GM19395 (cell line): ENCODE data around the gene CCDC40.
"Not testable (repeated sequence)": the region's sequence is repeated elsewhere in the genome, so short reads cannot be mapped to it uniquely, and the experiment has no call there.

ENCODE experiments used
- ATAC-seq: cut with Tn5 transposase; IDR thresholded peaks from one replicate; pipeline ENCODE4 v1.9.1; 2021; ENCODE audit warnings: mild to moderate bottlenecking, moderate library complexity; ENCODE audit not compliant: unreplicated experiment

The CCDC40 gene, protein sequence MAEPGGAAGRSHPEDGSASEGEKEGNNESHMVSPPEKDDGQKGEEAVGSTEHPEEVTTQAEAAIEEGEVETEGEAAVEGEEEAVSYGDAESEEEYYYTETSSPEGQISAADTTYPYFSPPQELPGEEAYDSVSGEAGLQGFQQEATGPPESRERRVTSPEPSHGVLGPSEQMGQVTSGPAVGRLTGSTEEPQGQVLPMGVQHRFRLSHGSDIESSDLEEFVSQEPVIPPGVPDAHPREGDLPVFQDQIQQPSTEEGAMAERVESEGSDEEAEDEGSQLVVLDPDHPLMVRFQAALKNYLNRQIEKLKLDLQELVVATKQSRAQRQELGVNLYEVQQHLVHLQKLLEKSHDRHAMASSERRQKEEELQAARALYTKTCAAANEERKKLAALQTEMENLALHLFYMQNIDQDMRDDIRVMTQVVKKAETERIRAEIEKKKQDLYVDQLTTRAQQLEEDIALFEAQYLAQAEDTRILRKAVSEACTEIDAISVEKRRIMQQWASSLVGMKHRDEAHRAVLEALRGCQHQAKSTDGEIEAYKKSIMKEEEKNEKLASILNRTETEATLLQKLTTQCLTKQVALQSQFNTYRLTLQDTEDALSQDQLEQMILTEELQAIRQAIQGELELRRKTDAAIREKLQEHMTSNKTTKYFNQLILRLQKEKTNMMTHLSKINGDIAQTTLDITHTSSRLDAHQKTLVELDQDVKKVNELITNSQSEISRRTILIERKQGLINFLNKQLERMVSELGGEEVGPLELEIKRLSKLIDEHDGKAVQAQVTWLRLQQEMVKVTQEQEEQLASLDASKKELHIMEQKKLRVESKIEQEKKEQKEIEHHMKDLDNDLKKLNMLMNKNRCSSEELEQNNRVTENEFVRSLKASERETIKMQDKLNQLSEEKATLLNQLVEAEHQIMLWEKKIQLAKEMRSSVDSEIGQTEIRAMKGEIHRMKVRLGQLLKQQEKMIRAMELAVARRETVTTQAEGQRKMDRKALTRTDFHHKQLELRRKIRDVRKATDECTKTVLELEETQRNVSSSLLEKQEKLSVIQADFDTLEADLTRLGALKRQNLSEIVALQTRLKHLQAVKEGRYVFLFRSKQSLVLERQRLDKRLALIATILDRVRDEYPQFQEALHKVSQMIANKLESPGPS

DNA sequence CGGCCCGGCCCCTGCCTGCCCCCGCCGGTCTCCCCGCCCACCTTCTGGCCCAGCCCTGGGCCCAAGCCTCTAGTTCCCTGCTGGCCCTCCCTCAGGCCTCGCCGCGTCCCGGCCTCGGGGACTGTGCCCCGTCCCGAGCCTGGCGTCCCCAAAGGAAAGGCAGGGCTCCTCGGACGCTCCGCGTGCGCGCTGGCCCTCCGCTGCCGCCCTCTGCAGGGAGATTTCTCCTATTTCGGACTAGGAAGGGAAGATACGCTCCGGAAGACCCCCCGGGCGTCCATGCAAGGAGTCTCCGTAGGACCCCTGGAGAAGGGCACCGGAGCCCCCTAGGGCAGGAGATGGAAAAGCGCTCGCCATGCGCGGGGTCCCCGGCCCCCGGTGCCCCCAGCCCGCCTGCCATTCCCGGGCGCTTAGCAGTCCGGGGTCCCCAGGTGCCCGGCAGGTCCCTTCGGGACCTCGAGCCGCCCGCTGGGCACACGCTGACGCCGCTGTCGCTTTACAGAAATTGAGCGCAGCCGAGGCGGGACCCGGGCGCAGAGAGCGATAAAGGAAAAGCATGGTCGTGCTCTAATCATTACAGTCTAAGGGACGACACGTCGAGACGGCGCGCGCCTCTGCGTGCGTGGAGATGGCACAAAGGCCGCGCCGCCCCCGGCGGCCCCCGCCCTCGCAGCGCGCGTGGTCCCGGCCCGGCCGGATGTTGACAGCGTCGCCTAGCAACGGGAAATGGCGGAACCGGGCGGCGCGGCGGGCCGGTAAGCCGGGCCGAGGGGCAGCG, at the start of gene CCDC40:
CCDC40 (plus strand) TSS at position 706 of the 778 bp plus-strand sequence; CDS start at position 727, 21 bp downstream.
- ATAC-seq = no peak

DNA sequence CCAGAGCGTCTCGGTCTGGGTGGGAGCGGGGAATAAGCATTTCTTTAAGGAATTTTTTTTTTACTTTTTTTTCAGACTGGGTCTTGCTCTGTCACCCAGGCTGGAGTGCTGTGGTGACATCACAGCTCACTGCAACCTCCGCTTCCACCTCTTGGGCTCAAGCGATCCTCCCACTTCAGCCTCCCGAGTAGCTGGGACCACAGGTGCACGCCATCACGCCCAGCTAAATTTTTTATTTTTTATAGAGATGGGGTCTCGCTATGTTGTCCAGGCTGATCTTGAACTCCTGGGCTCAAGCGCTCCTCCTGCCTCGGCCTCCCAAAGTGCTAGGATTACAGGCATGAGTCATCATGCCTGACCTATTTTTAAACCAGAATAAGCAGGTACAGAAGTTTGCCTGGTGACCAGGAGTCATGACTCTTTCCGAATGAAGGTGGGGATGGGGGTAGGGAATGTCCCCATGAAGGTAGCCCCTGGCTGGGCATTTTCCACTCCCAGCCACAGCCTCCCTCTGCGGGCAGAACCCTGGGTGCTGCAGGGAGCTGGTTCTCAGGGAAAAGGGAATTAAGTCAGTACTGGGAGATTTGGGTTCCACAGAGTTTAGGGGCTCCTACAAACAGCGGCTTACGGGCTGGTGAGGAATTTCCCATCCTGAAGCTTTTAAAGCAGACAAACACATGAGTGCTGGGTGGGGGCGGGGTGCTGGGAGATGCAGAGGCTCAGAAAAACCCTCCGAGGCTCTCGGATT, 49.1 kb upstream of the CCDC40 start:
- ATAC-seq = no peak

DNA sequence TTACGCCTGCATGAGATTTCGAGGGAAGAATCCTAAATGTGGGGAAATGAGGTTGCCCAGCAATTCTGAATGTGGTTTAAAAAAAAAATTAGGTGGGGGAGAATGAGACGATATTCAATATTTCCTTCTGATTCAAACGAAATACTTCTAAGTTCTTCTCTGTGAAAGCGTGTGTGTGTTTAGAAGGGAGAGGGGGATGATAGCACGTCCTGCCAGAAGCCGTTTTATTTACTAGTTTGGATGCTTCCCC, 48.6 kb upstream of the CCDC40 start:
- ATAC-seq = no peak

DNA sequence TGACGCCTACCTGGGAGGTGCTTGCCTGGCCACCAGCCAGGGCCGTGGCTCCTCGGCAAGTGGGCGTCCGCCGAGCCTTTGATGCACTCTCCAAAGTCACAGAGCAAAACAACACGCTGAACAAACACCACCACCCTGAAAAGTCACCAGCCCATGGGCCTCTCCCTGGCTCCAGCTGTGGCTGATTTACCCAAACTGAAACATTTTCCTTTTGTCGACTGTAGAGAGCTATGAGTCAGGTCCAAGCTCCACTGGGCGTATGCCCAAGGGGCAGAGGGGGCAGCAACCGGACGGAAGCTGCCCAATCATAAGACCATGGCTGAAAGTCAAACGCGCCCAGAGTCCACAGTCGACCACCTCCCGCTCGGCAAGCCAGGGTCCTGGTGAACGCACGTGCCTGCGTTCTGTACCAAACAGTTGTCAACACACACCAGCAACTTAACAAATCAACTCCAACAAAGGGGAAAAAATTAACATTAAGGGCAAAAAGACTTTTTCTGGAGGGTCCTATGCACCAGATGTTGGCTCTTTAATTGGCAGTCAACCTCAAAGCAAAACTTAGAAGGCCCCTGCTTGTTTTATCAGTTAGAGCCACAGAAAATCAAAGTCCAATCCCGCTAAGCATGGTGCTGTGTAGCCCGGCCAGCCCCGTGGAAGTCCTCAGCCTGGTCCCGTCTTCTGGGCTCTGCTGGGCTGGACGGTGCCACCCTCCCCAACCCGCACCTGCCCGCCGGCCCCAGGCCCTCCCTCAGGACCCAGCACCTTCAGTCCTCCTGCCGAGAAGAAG, 48.1 kb upstream of the CCDC40 start:
- ATAC-seq = no peak

DNA sequence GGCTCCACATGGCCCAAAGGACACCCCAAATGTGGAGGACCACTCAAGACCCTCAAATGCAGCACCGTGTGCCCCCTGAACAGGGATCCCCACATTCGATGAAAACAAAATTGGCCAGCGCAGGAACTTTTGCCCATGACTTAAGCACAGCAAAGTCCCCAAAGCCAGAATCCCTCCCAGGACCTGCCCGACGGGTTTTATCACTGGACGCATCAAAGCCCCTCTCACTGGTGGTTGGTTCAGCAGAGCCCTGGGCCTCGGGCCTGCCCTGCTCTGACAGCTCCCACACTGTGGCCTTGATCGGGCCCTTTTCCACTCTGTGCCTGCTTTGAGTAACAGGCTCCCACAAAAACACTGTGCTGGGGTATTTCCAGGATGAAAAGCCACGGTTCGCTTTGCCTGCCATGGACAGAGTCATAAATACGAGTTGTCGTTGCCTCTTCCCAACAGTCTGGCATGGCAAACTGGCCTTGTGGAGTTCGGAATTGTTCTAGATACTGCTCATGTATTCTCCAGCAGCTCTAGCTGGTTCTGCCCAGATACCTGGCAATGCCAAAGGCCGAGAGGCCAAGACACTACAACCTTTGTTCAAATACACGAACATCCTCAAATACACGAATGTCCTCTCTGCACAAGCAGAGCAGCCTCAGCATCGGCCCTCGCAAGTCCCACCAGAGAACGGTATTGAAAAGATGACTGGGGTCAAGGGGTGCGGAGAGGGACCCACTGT, 47.2 kb upstream of the CCDC40 start:
- ATAC-seq = no peak

DNA sequence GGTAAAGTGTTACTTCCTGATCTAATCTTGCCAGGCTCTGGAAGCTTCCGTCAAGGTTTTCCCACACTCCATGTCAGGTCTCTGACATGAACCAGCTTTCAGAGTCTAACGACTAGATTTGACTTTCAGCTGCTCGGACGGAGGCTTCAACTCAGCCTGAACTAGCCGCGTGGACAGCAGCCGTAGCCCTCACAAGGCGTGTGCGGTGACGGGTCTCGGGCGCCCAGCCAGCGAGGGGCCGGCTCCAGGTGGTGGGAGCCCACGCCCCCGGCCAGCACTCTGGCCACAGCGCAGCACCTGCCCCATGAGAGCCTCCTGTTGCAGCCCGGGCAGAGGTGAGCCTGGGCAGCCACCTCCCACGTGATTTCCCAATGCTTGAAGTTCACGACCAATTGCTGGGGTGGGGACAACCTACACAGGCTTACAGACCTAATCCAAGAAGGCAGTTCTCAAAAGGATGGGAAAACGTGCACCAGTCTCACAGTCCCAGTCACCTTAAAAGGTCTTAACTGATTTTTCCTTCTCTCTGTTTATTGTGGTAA, 46.3 kb upstream of the CCDC40 start:
- ATAC-seq = no peak

DNA sequence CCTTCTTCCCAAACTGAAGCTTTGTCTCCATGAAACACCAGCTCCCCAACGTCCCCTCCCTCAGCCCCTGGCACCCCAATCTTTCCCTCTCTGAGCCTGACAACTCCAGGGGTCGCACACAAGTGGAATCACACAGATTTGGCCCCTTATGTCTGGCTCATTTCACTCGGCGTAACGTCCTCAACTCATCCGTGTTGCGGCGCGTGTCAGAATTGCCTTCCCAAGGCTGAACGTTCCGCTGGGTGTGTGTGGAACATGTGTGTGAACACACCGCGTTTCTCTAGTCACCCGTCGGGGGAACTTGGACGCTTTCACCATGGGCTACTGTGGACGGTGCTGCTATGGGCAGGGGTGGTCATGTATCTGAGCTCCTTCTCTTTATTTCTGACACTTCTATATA, 45.7 kb upstream of the CCDC40 start:
- ATAC-seq = no peak

DNA sequence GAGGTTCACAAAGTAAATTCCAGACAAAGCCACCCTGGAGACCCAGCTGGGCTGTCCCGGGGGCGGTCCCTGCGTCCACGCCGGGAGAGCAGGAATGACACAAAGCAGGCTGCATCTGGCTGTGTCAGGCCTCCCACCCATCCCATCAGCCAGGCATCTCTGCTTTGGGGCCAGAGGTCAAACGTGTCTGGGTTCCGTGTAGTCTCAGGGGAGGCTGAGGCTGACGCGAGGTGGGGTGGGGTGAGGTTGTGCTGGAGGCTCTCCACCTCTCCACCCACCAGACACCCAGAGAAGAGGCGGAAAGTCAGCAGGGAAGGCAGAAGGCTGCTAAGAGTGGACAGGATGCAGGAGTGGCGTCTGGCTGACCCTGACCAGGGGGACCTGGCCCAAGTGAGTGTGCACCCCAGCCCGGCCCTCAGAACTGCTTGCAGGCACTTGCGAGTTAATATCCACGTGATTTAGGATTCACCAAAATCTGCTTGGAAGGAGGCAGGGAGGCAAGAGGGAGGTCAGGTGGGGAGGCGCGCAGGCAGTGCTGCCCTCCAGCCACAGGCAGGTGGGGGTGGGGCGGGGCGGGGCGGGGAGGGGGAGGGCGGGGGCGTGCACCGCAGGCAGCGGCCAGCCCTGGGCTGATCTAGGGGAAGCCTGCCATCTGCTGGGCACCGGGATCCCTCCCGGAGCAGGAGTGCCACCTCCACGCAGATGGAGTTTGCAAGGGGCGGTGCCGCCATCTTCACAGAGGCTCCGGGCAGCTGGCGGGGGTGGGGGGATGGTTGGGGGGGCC, 45.1 kb upstream of the CCDC40 start:
- no peak for ATAC-seq

DNA sequence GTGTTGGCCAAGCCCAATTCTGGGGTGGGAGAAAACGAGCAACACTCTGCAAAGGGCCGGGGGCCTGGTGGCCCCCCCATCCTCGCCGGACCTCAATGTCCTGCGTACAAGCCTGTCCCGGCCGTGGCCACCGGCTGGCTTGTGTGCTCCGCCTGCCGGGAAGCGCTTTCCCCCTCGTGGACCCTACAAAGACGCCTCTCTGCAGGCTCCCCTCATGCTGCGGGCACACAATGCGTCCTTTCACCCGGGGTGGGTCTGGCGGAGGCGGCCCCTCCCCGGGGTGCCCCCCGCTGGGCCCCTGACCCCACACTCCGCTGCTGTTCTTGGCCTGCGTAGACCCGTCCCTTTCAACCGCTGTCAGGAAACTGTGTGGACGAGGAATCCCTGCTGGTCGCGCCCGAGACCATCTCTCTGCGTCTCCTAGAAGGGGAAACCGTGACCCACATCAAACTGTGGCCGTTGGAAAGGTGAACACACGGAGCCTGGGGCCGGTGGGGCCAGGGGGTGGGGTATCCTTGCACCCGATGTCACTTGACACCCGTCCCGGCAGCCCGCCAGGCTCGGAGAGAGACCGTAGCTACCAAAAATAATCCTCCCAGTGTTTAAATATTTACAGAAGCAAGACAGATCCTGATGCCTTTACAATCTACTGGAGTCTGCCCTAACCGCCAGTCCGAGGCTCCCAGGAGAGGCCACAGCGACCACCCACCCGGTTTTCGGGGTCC, 44.4 kb upstream of the CCDC40 start:
- no peak for ATAC-seq

DNA sequence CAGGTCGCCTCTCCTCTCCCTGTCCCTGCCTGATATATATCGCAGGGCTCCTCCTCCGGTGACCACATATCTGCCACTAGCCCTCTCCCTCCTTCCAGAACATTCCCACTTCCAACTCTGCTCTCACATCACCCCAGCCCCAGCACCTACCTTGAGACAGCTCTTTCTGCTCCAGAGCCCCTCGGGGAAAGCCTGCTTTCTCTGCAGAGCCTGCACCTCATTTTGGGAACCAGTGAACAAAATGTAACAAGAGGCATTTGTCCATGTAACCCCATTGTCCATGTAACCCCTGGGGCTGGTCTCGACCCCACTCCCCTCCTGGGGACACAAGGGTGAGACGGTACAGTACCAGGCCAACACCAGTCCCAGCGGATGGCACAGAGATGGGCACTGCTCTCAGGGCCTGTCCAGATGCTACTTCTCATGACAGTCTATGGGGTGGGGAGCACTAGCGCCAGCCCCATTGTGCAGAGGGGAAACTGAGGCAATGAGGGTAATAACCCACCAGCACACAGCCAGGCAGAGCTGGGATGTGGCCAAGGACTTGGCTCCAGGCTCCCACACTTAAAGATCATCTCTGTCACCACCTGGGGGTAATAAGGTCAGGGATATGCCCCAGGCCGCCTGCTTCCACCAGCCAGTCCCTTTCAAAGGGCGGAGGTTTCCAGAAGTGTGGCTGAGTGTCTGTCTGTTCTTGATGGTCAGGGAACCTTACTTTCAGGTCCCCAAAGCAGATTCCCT, 43.6 kb upstream of the CCDC40 start:
- no peak for ATAC-seq

DNA sequence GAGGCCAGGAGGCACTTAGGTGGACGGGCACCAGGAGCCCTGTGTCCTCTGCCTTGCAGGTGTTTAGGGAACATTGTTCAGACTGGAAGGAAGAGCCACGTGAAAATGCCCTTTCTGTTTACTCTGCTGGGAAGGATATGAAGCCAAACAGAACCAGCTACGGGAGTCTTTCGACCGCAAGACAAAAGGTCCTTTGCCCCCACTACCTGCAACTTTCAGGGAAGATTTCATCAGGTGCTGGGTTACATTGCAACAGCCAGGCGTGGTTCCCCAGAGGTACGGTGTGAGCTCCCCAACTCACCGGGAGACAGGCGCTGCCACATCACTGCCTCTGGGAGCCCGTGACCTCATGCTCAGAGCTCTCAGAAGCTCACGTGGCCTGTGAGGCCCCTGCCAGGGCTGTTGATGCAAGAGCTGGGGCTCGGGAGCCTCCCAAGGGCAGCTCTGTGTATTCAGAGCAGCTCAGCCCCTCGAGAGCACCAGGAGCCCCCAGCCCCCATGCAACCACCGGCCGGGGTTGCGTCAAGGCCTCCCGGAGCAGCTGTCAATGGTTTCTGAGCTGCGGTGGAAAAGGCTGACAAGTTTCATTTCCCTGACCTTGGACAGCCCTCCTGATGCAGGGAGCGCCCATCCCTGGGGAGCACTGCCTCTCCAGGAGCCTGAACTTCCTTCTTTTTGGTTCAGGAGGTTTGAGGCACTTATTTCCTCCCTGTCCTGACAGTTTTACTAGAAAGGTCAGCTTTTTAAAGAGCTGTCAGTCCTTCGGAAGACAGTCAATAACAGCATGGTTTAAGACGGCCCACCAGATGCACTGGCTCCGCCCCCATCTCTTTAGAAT, 42.8 kb upstream of the CCDC40 start:
- ATAC-seq = no peak

DNA sequence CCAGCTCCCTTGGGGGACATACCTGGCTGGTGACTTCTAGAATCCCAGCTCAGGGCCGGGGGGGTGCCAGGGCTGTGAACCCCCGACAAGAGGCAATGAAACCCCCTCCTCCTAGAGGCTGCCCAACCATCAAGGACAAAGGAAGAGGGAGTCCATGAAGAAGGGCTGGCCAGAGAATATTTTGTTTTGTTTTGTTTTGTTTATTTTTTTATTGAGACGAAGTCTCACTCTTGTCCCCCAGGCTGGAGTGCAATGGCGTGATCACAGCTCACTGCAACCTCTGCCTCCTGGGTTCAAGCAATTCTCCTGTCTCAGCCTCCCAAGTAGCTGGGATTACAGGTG, 42.2 kb upstream of the CCDC40 start:
- ATAC-seq = not testable (repeated sequence)

DNA sequence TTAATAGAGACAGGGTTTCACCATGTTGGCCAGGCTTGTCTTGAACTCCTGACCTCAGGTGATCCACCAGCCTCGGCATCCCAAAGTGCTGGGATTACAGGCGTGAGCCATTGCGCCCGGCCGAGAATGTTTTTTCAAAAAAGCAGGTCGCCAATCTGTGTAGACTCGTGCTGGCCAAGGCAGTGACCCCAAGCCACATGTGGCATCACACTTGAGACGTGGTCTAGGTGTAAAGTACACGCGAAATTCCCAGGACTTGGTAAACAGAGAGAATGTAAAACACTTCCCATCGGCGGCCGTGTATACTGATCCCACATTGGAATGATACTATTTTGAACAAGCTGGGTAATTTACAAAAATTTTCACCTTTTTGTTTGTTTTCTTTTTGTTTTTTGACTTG, 41.8 kb upstream of the CCDC40 start:
- ATAC-seq = no peak

DNA sequence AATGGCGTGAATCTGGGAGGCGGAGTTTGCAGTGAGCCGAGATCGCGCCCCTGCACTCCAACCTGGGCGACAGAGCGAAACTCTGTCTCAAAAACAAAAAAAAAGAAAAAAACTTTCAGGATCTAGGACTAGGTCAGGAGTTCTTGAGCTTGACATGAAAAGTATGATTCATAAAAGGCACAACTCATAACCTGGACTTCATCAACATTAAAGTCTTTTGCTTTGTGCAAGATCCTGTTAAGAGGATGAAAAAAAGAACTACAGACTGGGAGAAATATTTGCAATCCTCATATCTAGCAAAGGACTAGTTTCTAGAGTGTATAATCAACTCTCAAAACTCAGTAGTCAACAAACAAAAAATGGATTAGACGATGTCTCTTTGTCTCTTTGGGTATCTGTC, 40.7 kb upstream of the CCDC40 start:
- ATAC-seq = no peak

DNA sequence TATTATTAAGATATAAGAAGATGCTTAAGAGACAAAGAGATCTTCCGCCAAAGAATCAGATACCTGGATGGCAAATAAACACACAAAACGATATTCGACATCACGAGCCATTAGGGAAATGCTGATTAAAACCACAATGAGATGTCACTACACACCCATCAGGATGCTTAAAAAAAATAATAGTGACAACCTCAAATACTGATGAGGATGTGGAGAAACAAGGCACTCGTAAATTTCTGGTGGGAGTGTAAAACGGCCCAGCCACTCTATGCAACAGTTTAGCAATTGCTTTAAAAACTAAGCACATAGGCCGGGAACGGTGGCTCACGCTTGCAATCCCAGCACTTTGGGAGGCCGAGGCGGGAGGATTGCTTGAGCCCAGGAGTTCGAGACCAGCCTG, 40.2 kb upstream of the CCDC40 start:
- no peak for ATAC-seq
